ENCODE data around the gene MAST3. TPM values are rescaled to one million over a fixed set of nuclear protein-coding genes. Genes with fewer than 3 reads are reported as not detected.

The MAST3 gene
- total RNA-seq, 1 experiment from 2014 or later: 14.2 TPM

DNA sequence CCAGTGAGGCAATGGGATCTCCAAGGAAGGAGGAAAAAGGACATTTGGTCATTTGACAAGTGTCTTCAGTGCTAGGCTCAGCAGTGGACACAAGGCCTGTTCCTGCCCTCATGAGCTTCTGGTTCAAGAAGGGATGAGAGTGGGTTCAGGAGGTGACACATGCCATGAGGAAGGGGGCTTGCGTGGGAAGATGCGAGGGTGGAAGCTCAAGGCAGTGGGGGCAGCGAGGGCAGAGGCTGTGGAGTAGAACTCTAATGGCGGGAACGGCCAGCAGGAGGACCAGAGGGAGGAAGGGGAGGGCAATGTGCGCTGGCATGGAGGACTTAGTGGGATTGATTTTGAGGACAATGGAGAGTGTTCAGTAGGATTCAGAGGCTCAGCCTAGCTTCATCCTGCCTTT, 58.7 kb downstream of the MAST3 start:
- H3K4me1 ChIP-seq (ENCODE audit: control insufficient read depth in 1 of 2, insufficient read depth in 2 of 2, low read length in 2 of 2): peaks cover 47 to 59% of the 10 kb centered on the region in 2 experiments
- peaks cover 0 to 11% of the 10 kb centered on the region in 2 experiments; a peak in 1 of 4 replicates for H3K36me3 ChIP-seq (ENCODE audit: control insufficient read depth in 1 of 2, insufficient read depth in 2 of 2, low read length in 2 of 2)
- no peaks in the 10 kb centered on the region for H3K9me2 ChIP-seq (ENCODE audit: insufficient read depth)
- no peak for TF ChIP-seq POLR2AphosphoS5 (IDR thresholded peaks at IDR 0.05; ENCODE audit: low read depth, low read length)
- no peak for TF ChIP-seq ZBTB33 (IDR thresholded peaks at IDR 0.05; ENCODE audit: extremely low read depth, insufficient replicate concordance, low read length)
- TF ChIP-seq CBX3 (IDR thresholded peaks at IDR 0.05; ENCODE audit: low read depth): no peak
- TF ChIP-seq SP1 (IDR thresholded peaks at IDR 0.05; ENCODE audit: low read depth): no peak
- no peak for TF ChIP-seq EGR1 (IDR thresholded peaks at IDR 0.05; ENCODE audit: low read depth)
- no peak for TF ChIP-seq EZH2 (IDR thresholded peaks at IDR 0.05)
- TF ChIP-seq ZFX (IDR thresholded peaks at IDR 0.05): no peak
- POLR2A ChIA-PET: no interaction called here
- H3K9me3 ChIP-seq (ENCODE audit: control insufficient read depth in 1 of 2, insufficient read depth in 1 of 2, low read depth in 1 of 2, low read length in 2 of 2): no peaks in the 10 kb centered on the region
- ATAC-seq (no peak), DNase-seq (ENCODE audit: low read depth, low spot score) (no peak)
- no peak overlapping the region for H2AFZ ChIP-seq (ENCODE audit: low read depth, low read length, poor library complexity, severe bottlenecking)
- RAD21 ChIA-PET (ENCODE audit: low non-redundant PET in 1 of 2, low total read pairs in 2 of 2, uncharacterized antibody in 2 of 2, unreplicated experiment in 2 of 2): no interaction called here
- CTCF ChIA-PET: no interaction called here
- no peak overlapping the region for H3K4me3 ChIP-seq (replicated peaks in 1 of 2; ENCODE audit: low read depth in 1 of 2, low read length in 2 of 2)
- peaks cover 38% of the 10 kb centered on the region for H3K79me2 ChIP-seq (ENCODE audit: insufficient read depth, low read length)
- intact Hi-C loops (cut with micrococcal nuclease): loop anchor here (10.0 kb wide), 1 partner anchor 151 kb away; the partner anchor contains the start of gene ARRDC2
- no peaks in the 10 kb centered on the region for H3K27me3 ChIP-seq (ENCODE audit: insufficient read depth, low read length)
- 0 out of 2 replicates have a peak overlapping the region, but pooled peaks have one; percentile 38 for H3K9ac ChIP-seq (ENCODE audit: low read length)
- H3K27ac ChIP-seq (ENCODE audit: low read depth, low read length): peak overlapping the region; percentile 82
- no TSS peak for BruUV-seq (replicated peaks)
- peak overlapping the region; percentile 61; the same call in 1 of the 2 replicates for H3K4me2 ChIP-seq (ENCODE audit: low read length)
- H4K20me1 ChIP-seq (ENCODE audit: insufficient read depth): no peaks in the 10 kb centered on the region

All from HCT116 (cell line).